ENCODE results near the gene ZFR. TPM values are rescaled to one million over a fixed set of nuclear protein-coding genes. Genes with fewer than 3 reads are reported as not detected.

ZFR gene
- total and polyA plus RNA-seq, 11 donors = 18.2 to 79.9 (median 57.8) TPM

DNA sequence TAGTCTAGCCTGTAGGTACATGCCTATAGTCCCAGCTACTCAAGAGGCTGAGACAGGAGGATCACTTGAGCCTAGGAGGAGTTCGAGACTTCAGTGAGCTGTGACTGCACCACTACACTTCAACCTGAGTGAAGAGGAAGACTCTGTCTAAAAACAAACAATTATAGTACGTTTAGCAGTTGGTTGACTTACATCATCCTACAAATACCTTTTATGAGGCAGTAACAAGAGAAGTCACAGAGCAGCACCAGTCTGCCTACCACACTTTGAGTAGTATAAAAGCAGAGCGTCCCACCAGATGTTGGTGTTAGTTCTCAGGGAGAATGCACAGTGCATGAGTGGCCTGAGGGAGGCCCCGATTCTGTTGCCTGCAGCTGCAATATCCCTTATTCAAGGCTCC lies 16.1 kb downstream of the ZFR start:
- DNase-seq (no peak), ATAC-seq (peak in 2 of 4 donors; percentile 22 to 38)
- Histone ChIP-seq H3K36me3 (peaks cover 0 to 19% (median 3%) of the 10 kb centered on the region in 9 donors), H3K4me3 (no peak overlapping the region), H3K27ac (no peak overlapping the region), H3K27me3 (no peaks in the 10 kb centered on the region), H3K4me1 (peaks cover 0 to 24% (median 5%) of the 10 kb centered on the region in 12 donors), H3K9me3 (peaks cover 0 to 18% (median 7%) of the 10 kb centered on the region in 12 donors)
- TF ChIP-seq POLR2A (IDR thresholded peaks at IDR 0.05) = no peak
- no peak for TF ChIP-seq CTCF (IDR thresholded peaks at IDR 0.05)
- WGBS, 4 donors = 81 to 89% (median 88%) methylated on average over 4 of the region's 4 CpGs
- intact Hi-C loops (cut with DNase I) = loop anchor here in 1 of 10 donors (10.0 kb wide), 1 partner anchor 64 kb away; no protein-coding TSS in a partner anchor

DNA sequence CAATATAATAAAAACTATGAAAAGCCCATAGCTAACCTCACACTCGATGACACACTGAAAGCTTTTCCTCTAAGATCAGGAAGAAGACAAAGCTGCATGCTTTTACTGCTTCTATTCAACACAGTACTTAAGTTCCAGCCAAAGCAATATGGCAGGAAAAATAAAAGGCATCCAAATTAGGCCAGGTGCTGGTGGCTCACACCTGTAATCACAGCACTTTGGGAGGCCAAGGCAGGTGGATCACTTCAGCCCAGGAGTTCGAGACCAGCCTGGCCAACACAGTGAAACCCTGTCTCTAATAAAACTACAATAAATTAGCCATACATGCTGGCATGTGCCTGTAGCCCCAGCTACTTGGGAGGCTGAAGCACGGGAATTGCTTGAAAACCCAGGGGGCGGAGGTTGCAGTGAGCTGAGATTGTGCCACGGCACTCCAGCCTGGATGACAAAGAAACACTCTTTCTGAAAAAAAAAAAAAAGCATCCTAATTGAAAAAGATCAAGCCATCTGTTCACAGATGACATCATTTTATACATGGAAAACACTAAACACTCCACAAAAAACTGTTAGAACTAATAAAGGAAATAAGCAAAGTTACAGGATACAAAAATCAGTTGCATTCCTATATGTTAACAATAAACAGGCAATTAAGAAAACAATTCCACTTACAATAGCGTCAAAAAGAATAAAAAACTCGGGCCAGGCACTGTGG lies 17.9 kb downstream of the ZFR start:
- 87 to 95% (median 92%) methylated on average over 7 of the region's 7 CpGs for WGBS, 4 donors
- TF ChIP-seq POLR2A (IDR thresholded peaks at IDR 0.05) = no peak
- Histone ChIP-seq H3K27me3 (no peaks in the 10 kb centered on the region), H3K4me1 (peaks cover 0 to 34% (median 15%) of the 10 kb centered on the region in 12 donors), H3K36me3 (peaks cover 0 to 19% (median 3%) of the 10 kb centered on the region in 9 donors), H3K9me3 (peaks cover 0 to 18% (median 7%) of the 10 kb centered on the region in 12 donors), H3K4me3 (no peak overlapping the region), H3K27ac (no peak overlapping the region)
- intact Hi-C loops (cut with DNase I) = loop anchor here in 1 of 10 donors (10.0 kb wide), 1 partner anchor 62 kb away; no protein-coding TSS in a partner anchor
- ATAC-seq (no peak), DNase-seq (no peak)

GRCh38 chr5:32422697-32423096 lies 21.8 kb downstream of the ZFR start:
- Histone ChIP-seq H3K4me3 (no peak overlapping the region), H3K9me3 (peaks cover 0 to 18% (median 7%) of the 10 kb centered on the region in 12 donors), H3K27me3 (no peaks in the 10 kb centered on the region), H3K27ac (peak overlapping the region in 1 of 12 donors; percentile 25), H3K36me3 (peaks cover 0 to 29% (median 18%) of the 10 kb centered on the region in 9 donors), H3K4me1 (peaks cover 0 to 44% (median 28%) of the 10 kb centered on the region in 12 donors)
- no peak for DNase-seq
- TF ChIP-seq POLR2A (IDR thresholded peaks at IDR 0.05) (no peak), CTCF (IDR thresholded peaks at IDR 0.05) (no peak)
- intact Hi-C loops (cut with DNase I) = loop anchor here in 1 of 10 donors (10.0 kb wide), 1 partner anchor 58 kb away; no protein-coding TSS in a partner anchor
- 86 to 89% (median 87%) methylated on average over 4 of the region's 4 CpGs for WGBS, 4 donors
- no peak for ATAC-seq

DNA sequence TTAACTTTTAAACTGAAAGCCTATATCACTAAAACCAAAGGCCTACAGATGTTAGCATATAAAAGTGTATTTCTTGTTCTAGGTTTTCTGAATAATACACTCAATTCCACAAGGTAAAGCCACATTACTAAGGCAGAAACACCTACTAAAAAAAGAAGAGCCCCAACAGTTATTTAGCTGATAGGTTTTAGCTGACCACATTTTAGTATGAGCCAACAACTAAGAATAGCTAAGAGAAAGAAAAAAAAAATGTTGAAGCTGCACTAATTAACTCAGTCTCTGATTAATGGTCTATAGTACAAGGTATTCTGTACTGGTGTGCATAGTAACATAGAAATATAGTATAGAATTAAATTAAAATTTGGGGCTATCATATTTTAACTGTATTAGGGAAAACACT lies 23.5 kb downstream of the ZFR start:
- peaks cover 0 to 4% (median 0%) of the 10 kb centered on the region in 12 donors for H3K9me3 ChIP-seq
- no peak overlapping the region for H3K4me3 ChIP-seq
- DNase-seq = no peak
- peak in 3 of 4 donors; percentile 28 to 51 (median 42) for ATAC-seq
- peaks cover 0 to 36% (median 29%) of the 10 kb centered on the region in 9 donors for H3K36me3 ChIP-seq
- no peaks in the 10 kb centered on the region for H3K27me3 ChIP-seq
- TF ChIP-seq POLR2A (IDR thresholded peaks at IDR 0.05) (no peak), CTCF (IDR thresholded peaks at IDR 0.05) (no peak)
- peaks cover 0 to 44% (median 28%) of the 10 kb centered on the region in 12 donors for H3K4me1 ChIP-seq
- intact Hi-C loops (cut with DNase I) = loop anchor here in 1 of 10 donors (10.0 kb wide), 1 partner anchor 56 kb away; no protein-coding TSS in a partner anchor
- peak overlapping the region in 6 of 12 donors; percentile 10 to 53 (median 36) for H3K27ac ChIP-seq
